Mesenchymal stem cell (in vitro differentiated cells and primary cell): ENCODE measurements around the gene KRT82.
"Not testable (repeated sequence)": the region's sequence is repeated elsewhere in the genome, so short reads cannot be mapped to it uniquely, and the experiment has no call there.

Source experiments
- DNase-seq: peaks from one replicate; pipeline ENCODE4 v3.0.0-alpha.2; 2013
- H2AFZ ChIP-seq: one replicate; pipeline ENCODE4 v1.6.1; 2013; ENCODE audit warnings: low read depth, mild to moderate bottlenecking, control low read depth, inconsistent platforms, low read length, moderate library complexity
- H2AK5ac ChIP-seq: 2 replicates; pipeline ENCODE4 v1.6.1; 2013; ENCODE audit warnings: low read length, moderate library complexity, mild to moderate bottlenecking, inconsistent platforms; ENCODE audit not compliant: severe bottlenecking
- H2BK120ac ChIP-seq: one replicate; pipeline ENCODE4 v1.6.1; 2013; ENCODE audit warnings: low read depth, mild to moderate bottlenecking, inconsistent platforms, low read length, moderate library complexity
- H2BK12ac ChIP-seq, 2 experiments: one replicate each; pipeline ENCODE4 v1.6.1; 2013; ENCODE audit warnings: inconsistent platforms in 2 of 2, low read length in 2 of 2, mild to moderate bottlenecking in 2 of 2, moderate library complexity in 2 of 2, control low read depth in 1 of 2
- H2BK15ac ChIP-seq: one replicate; pipeline ENCODE4 v1.6.1; 2013; ENCODE audit warnings: mild to moderate bottlenecking, low read depth, inconsistent platforms; ENCODE audit not compliant: poor library complexity, severe bottlenecking
- H2BK5ac ChIP-seq: 2 replicates; pipeline ENCODE4 v1.6.1; 2013; ENCODE audit warnings: low read depth, mild to moderate bottlenecking, low read length, control low read depth, inconsistent platforms; ENCODE audit not compliant: poor library complexity, severe bottlenecking
- H3K14ac ChIP-seq, 2 experiments: one replicate each; pipeline ENCODE4 v1.6.1; 2013; ENCODE audit warnings: inconsistent platforms in 2 of 2, low read length in 2 of 2, control low read depth in 1 of 2, mild to moderate bottlenecking in 1 of 2, moderate library complexity in 1 of 2
- H3K18ac ChIP-seq, 2 experiments: one replicate each; pipeline ENCODE4 v1.6.1; 2013; ENCODE audit warnings: inconsistent platforms in 2 of 2, low read length in 2 of 2, control low read depth in 1 of 2, low read depth in 1 of 2, mild to moderate bottlenecking in 1 of 2
- H3K23ac ChIP-seq, 2 experiments: one replicate each; pipeline ENCODE4 v1.6.1; 2013; ENCODE audit warnings: inconsistent platforms in 2 of 2, low read length in 2 of 2, mild to moderate bottlenecking in 2 of 2, moderate library complexity in 2 of 2, control low read depth in 1 of 2
- H3K27ac ChIP-seq: 2 replicates; pipeline ENCODE4 v1.5.1; 2013; ENCODE audit warnings: mild to moderate bottlenecking, moderate library complexity, low read length, control low read depth, inconsistent platforms; ENCODE audit not compliant: poor library complexity, severe bottlenecking
- H3K27me3 ChIP-seq, 2 experiments: 2 replicates each; pipeline versions ENCODE4 v1.6.1 to v1.7.0; 2013; ENCODE audit warnings: low read length in 2 of 2, mild to moderate bottlenecking in 2 of 2, moderate library complexity in 2 of 2, control low read depth in 1 of 2, inconsistent platforms in 1 of 2; ENCODE audit not compliant: control insufficient read depth in 1 of 2, insufficient read depth in 1 of 2
- H3K36me3 ChIP-seq, 2 experiments: 2 replicates each; pipeline versions ENCODE4 v1.6.1 to v1.7.0; 2013; ENCODE audit warnings: low read length in 2 of 2, control low read depth in 1 of 2, inconsistent platforms in 1 of 2, low read depth in 1 of 2, mild to moderate bottlenecking in 1 of 2; ENCODE audit not compliant: insufficient read depth in 2 of 2, control insufficient read depth in 1 of 2
- H3K4ac ChIP-seq, 2 experiments: one replicate each; pipeline ENCODE4 v1.6.1; 2013; ENCODE audit warnings: inconsistent platforms in 2 of 2, low read length in 2 of 2, mild to moderate bottlenecking in 2 of 2, moderate library complexity in 2 of 2, control low read depth in 1 of 2, low read depth in 1 of 2
- H3K4me1 ChIP-seq: 2 replicates; pipeline ENCODE4 v1.6.1; 2013; ENCODE audit warnings: low read depth, low read length, control low read depth; ENCODE audit not compliant: control insufficient read depth, insufficient read depth
- H3K4me2 ChIP-seq: 2 replicates; pipeline ENCODE4 v1.6.1; 2013; ENCODE audit warnings: low read length, mild to moderate bottlenecking, inconsistent platforms; ENCODE audit not compliant: poor library complexity, severe bottlenecking
- H3K4me3 ChIP-seq, 2 experiments: 2 replicates each; pipeline versions ENCODE4 v1.5.1 to v1.7.0; 2013; ENCODE audit warnings: low read length in 2 of 2, mild to moderate bottlenecking in 2 of 2, control low read depth in 1 of 2, low read depth in 1 of 2; ENCODE audit not compliant: insufficient read depth in 1 of 2
- H3K79me1 ChIP-seq: replicated peaks from 2 replicates; pipeline ENCODE4 v1.6.1; 2013; ENCODE audit warnings: mild to moderate bottlenecking, control low read depth, low read length, inconsistent platforms; ENCODE audit not compliant: poor library complexity, severe bottlenecking
- H3K9ac ChIP-seq: 2 replicates; pipeline ENCODE4 v1.7.0; 2013; ENCODE audit warnings: mild to moderate bottlenecking, low read length, moderate library complexity
- H3K9me3 ChIP-seq: 2 replicates; pipeline ENCODE4 v1.7.0; 2013; ENCODE audit warnings: mild to moderate bottlenecking, low read length; ENCODE audit not compliant: control insufficient read depth
- H4K8ac ChIP-seq: one replicate; pipeline ENCODE4 v1.6.1; 2013; ENCODE audit warnings: inconsistent platforms, mild to moderate bottlenecking, low read length, moderate library complexity
- H4K91ac ChIP-seq: one replicate; pipeline ENCODE4 v1.6.1; 2013; ENCODE audit warnings: mild to moderate bottlenecking, low read length, inconsistent platforms
- WGBS: methylation state at CpG from one replicate; pipeline ENCODE4 v1.1.7; 2013; ENCODE audit warnings: mixed read lengths; 5-methylcytosine and 5-hydroxymethylcytosine counted together

Gene KRT82

DNA sequence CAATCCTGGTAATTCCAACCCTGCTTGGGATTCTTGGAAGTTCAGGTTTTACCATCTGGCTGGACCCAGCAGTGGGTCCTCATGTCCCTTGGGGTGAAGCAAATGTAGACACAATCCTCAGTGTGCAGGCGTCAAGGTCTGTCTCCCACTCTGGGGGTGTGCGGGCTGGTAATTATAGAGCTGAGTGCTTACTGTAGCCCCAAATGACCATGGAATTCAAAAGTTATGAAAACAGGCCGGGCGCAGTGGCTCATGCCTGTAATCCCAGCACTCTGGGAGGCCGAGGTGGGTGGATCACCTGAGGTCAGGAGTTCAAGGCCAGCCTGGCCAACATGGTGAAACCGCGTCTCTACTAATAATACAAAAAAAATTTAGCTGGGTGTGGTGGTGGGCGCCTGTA, 61.1 kb downstream of the KRT82 start:
- not testable (repeated sequence) for H3K4me2 ChIP-seq, H3K4me1 ChIP-seq, H4K8ac ChIP-seq, H3K9ac ChIP-seq, H2BK12ac ChIP-seq, H3K27ac ChIP-seq, H3K14ac ChIP-seq, H3K18ac ChIP-seq, H3K4me3 ChIP-seq, H3K23ac ChIP-seq, H3K79me1 ChIP-seq, H2BK15ac ChIP-seq, H2BK5ac ChIP-seq, H3K36me3 ChIP-seq, H3K4ac ChIP-seq, DNase-seq, H2BK120ac ChIP-seq, H4K91ac ChIP-seq, H2AK5ac ChIP-seq, H2AFZ ChIP-seq, H3K9me3 ChIP-seq
- H3K27me3 ChIP-seq = peaks cover 58 to 94% of the 10 kb centered on the region in 2 experiments
- 82% methylated on average over 8 of the region's 8 CpGs for WGBS

- no peak for DNase-seq
- 88% methylated on average over 12 of the region's 12 CpGs for WGBS
Measured at GRCh38 chr12:52344111-52344510, 62.0 kb downstream of the KRT82 start.

More at GRCh38 chr12:52344111-52344510, 62.0 kb downstream of the KRT82 start:
- Histone ChIP-seq H2AFZ (no peak overlapping the region), H3K36me3 (no peaks in the 10 kb centered on the region), H3K18ac (no peak overlapping the region), H3K9ac (no peak overlapping the region), H3K4ac (no peak overlapping the region), H3K27me3 (peaks cover 64 to 95% of the 10 kb centered on the region in 2 experiments), H2BK120ac (no peak overlapping the region), H3K4me2 (no peak overlapping the region), H2BK12ac (no peak overlapping the region), H3K14ac (no peak overlapping the region), H2BK5ac (no peak overlapping the region), H4K8ac (no peak overlapping the region), H3K4me3 (no peak overlapping the region), H3K4me1 (no peaks in the 10 kb centered on the region), H3K23ac (no peak overlapping the region), H4K91ac (peak overlapping the region; percentile 70), H3K79me1 (no peaks in the 10 kb centered on the region), H3K27ac (no peak overlapping the region), H3K9me3 (peaks cover 7% of the 10 kb centered on the region), H2AK5ac (no peak overlapping the region), H2BK15ac (no peak overlapping the region)
